K562 (cell line): Measurements from ENCODE around the gene TMCC1. TPM values are rescaled to one million over a fixed set of nuclear protein-coding genes. Genes with fewer than 3 reads are reported as not detected.

Source experiments
- ATAC-seq: fragments of 200-7000 bp; cut with Tn5 transposase; 3 replicates; pipeline ENCODE4 v1.9.1; 2020; ENCODE audit warnings: moderate library complexity
- BruUV-seq: library from RNA; stranded (reverse); fragments of 400-500 nt; replicated peaks from 2 replicates; lab custom pipeline; 2021; lab: Mats Ljungman, UMichigan
- CTCF ChIA-PET: fragments of 300-600 bp; formaldehyde crosslinking; extraction: SDS; loops from one replicate; lab custom pipeline; 2021; ENCODE audit warnings: low intra/inter-chr PET ratio; lab: Yijun Ruan, JAX
- POLR2A ChIA-PET: fragments of 300-600, 350-650 bp; sonication (Branson Sonifier 250); formaldehyde crosslinking; extraction: SDS; loops from one replicate; lab custom pipeline; 2021; ENCODE audit warnings: antibody characterized with exemption, inconsistent platforms; lab: Yijun Ruan, JAX
- DNase-seq, 4 experiments: peaks; one replicate each; pipeline versions ENCODE4 v3.0.0 to v3.0.0-alpha.2; 2011 to 2018; ENCODE audit warnings: low spot score in 3 of 4, mixed read lengths in 3 of 4; ENCODE audit errors: extremely low read depth in 1 of 4
- FAIRE-seq: peaks from 2 replicates; lab custom pipeline; 2011; peaks lifted over from hg19 to GRCh38; lab: Jason Lieb, UNC
- H2AFZ ChIP-seq: 2 replicates; pipeline ENCODE4 v1.6.0; 2011; ENCODE audit warnings: low read depth, low read length, control low read depth, inconsistent platforms
- H3K27ac ChIP-seq: fragments of 200-600 bp; 3 replicates; pipeline ENCODE4 v1.8.0; 2011; ENCODE audit warnings: low read depth, mild to moderate bottlenecking, control low read depth, inconsistent platforms, low read length, moderate library complexity, mixed read lengths; ENCODE audit errors: extremely low read depth
- H3K27me3 ChIP-seq, 2 experiments: fragments of 300-600 bp in 1 of 2; 2 replicates in 1 of 2; 3 replicates in 1 of 2; pipeline versions ENCODE4 v1.6.0 to v1.8.0; 2011; ENCODE audit warnings: inconsistent platforms in 2 of 2, low read length in 2 of 2, mild to moderate bottlenecking in 1 of 2, mixed read lengths in 1 of 2, moderate library complexity in 1 of 2; ENCODE audit not compliant: control insufficient read depth in 2 of 2, insufficient read depth in 2 of 2
- H3K36me3 ChIP-seq: fragments of 300-600 bp; 3 replicates; pipeline ENCODE4 v1.8.0; 2011; ENCODE audit warnings: mild to moderate bottlenecking, low read length, inconsistent platforms; ENCODE audit not compliant: control insufficient read depth, insufficient read depth
- H3K4me1 ChIP-seq, 2 experiments: fragments of 200-600 bp in 1 of 2; replicated peaks in 1 of 2; 2 replicates in 1 of 2; 3 replicates in 1 of 2; pipeline versions ENCODE4 v1.5.1 to v1.8.0; 2011; ENCODE audit warnings: inconsistent platforms in 2 of 2, low read length in 2 of 2, mild to moderate bottlenecking in 1 of 2, mixed read lengths in 1 of 2, moderate library complexity in 1 of 2; ENCODE audit not compliant: control insufficient read depth in 2 of 2, insufficient read depth in 2 of 2
- H3K4me2 ChIP-seq: 2 replicates; pipeline ENCODE4 v1.6.1; 2011; ENCODE audit warnings: low read length, control low read depth, inconsistent platforms, mixed read lengths; ENCODE audit not compliant: insufficient read depth
- H3K4me3 ChIP-seq: fragments of 200-600 bp; sonication (generic), shearing (Covaris generic); 2 replicates; pipeline ENCODE4 v1.5.1; 2016; ENCODE audit warnings: control low read depth, inconsistent platforms
- H3K79me2 ChIP-seq: fragments of 200-600 bp; 3 replicates; pipeline ENCODE4 v1.8.0; 2011; ENCODE audit warnings: low read length, inconsistent platforms; ENCODE audit not compliant: control insufficient read depth, insufficient read depth
- H3K9ac ChIP-seq, 2 experiments: 2 replicates each; pipeline versions ENCODE4 v1.6.0 to v1.6.1; 2011; ENCODE audit warnings: low read depth in 2 of 2, low read length in 2 of 2, control low read depth in 1 of 2, inconsistent platforms in 1 of 2, mild to moderate bottlenecking in 1 of 2, mixed read lengths in 1 of 2; ENCODE audit not compliant: insufficient read depth in 1 of 2
- H3K9me1 ChIP-seq: one replicate; pipeline ENCODE4 v1.6.0; 2011; ENCODE audit warnings: inconsistent platforms, mild to moderate bottlenecking, low read length, moderate library complexity; ENCODE audit not compliant: control insufficient read depth, insufficient read depth
- H3K9me3 ChIP-seq: replicated peaks from 2 replicates; pipeline ENCODE4 v1.5.1; 2011; ENCODE audit warnings: low read depth, low read length, inconsistent platforms; ENCODE audit not compliant: control insufficient read depth, insufficient read depth
- H4K20me1 ChIP-seq: replicated peaks from 2 replicates; pipeline ENCODE4 v1.6.1; 2011; ENCODE audit warnings: low read length, inconsistent platforms, mixed read lengths; ENCODE audit not compliant: control insufficient read depth, insufficient read depth
- CBX2 ChIP-seq: fragments of 200-600 bp; sonication (generic); IDR thresholded peaks from one replicate; pipeline ENCODE4 v1.6.1; 2012; ENCODE audit warnings: mild to moderate bottlenecking, low read length, inconsistent platforms; ENCODE audit not compliant: insufficient read depth, poor library complexity, severe bottlenecking
- CREM ChIP-seq: IDR thresholded peaks from 2 replicates; pipeline ENCODE4 v1.6.1; 2014; ENCODE audit warnings: antibody characterized with exemption, low read depth
- FOXO4 ChIP-seq: fragments of 450-650 bp; formaldehyde crosslinking; IDR thresholded peaks from 2 replicates; pipeline ENCODE4 v1.4.0; 2020; ENCODE audit warnings: mild to moderate bottlenecking, moderate library complexity
- KLF13 ChIP-seq: fragments of 450-650 bp; IDR thresholded peaks from 2 replicates; pipeline ENCODE4 v1.6.1; 2016; ENCODE audit warnings: missing genetic modification characterization, low read depth, mild to moderate bottlenecking, missing compliant biosample characterization, moderate library complexity, borderline replicate concordance
- ZBTB17 ChIP-seq: fragments of 450-650 bp; formaldehyde crosslinking; IDR thresholded peaks from 2 replicates; pipeline ENCODE4 v1.4.0; 2020; ENCODE audit warnings: mild to moderate bottlenecking
- ZBTB2 ChIP-seq: fragments of 450-650 bp; IDR thresholded peaks from 2 replicates; pipeline ENCODE4 v1.6.1; 2016; ENCODE audit warnings: antibody characterized with exemption
- ZBTB5 ChIP-seq: fragments of 450-650 bp; IDR thresholded peaks from 2 replicates; pipeline ENCODE4 v1.6.1; 2017; ENCODE audit warnings: antibody characterized with exemption
- ZFP36 ChIP-seq: fragments of 150-350 bp; IDR thresholded peaks from 2 replicates; pipeline ENCODE4 v1.6.1; 2018; ENCODE audit warnings: low read length, low read depth; ENCODE audit not compliant: partially characterized antibody
- WGBS: fragments of 100-300 bp; shearing (Covaris generic); methylation state at CpG from one replicate; pipeline ENCODE4 v1.1.6; 2016; ENCODE audit warnings: low coverage, mixed read lengths; ENCODE audit not compliant: insufficient coverage; ENCODE audit errors: missing lambda C conversion rate; 5-methylcytosine and 5-hydroxymethylcytosine counted together
- in situ Hi-C: fragments of 300-500 bp; cut with MboI; formaldehyde crosslinking; loops from 4 replicates; pipeline ENCODE4 v1.15.0; 2018; ENCODE audit warnings: inconsistent platforms, mixed read lengths
- intact Hi-C: fragments of 100-400 bp; cut with micrococcal nuclease; formaldehyde crosslinking; loops from 2 replicates; pipeline ENCODE4 v1.14.2; 2022
- polyA plus RNA-seq, 8 experiments: library from polyadenylated mRNA; depleted of rRNA in 4 of 8; stranded (reverse) in 5 of 8; unstranded in 3 of 8; fragments of >200 nt; fragmentation: Nextera tagmentation in 2 of 8; fragmentation: Illumina TruSeq in 1 of 8; extraction: Ambion mirVana in 2 of 8; extraction: Trizol in 1 of 8; gene quantifications; 2 replicates each; pipeline versions ENCODE4 v1.2.1 to v1.2.3, GENCODE V29; 2011 to 2014; ENCODE audit warnings: inconsistent platforms in 1 of 8, missing spikeins in 1 of 8
- total RNA-seq, 7 experiments: library from RNA; depleted of rRNA in 6 of 7; stranded (reverse); fragments of >200 nt in 6 of 7; fragmentation: Illumina TruSeq in 2 of 7; extraction: Trizol in 2 of 7; gene quantifications; 2 replicates each; pipeline versions ENCODE4 v1.2.1 to v1.2.3, GENCODE V29; 2011 to 2021; ENCODE audit warnings: low replicate concordance in 1 of 7
- TF ChIP-seq, protein P1 (sequence below): sonication (generic); formaldehyde crosslinking; IDR thresholded peaks from 2 replicates; pipeline ENCODE4 v1.8.1; 2023; ENCODE audit warnings: missing genetic modification reagents, mild to moderate bottlenecking, borderline replicate concordance

Gene TMCC1
- total and polyA plus RNA-seq, 9 of the 15 experiments (the other 6 are each of a cell fraction or from before 2014, with no cell fraction given), result 0.89 to 8.7 (median 4.0) TPM

GRCh38 chr3:129777806-129778205, 115.7 kb downstream of the TMCC1 start:
- FAIRE-seq (no peak), ATAC-seq (no peak), DNase-seq (no peak)
- no peaks in the 10 kb centered on the region for H3K27me3 ChIP-seq
- BruUV-seq, result no TSS peak
- no peak overlapping the region for H3K9ac ChIP-seq
- TF ChIP-seq FOXO4 (CRISPR knock-in tag) (no peak), CBX2 (no peak), ZFP36 (no peak), ZBTB2 (no peak), CREM (no peak), ZBTB17 (no peak), ZBTB5 (no peak), KLF13 (tag) (no peak)
- TF ChIP-seq, protein P1, sequence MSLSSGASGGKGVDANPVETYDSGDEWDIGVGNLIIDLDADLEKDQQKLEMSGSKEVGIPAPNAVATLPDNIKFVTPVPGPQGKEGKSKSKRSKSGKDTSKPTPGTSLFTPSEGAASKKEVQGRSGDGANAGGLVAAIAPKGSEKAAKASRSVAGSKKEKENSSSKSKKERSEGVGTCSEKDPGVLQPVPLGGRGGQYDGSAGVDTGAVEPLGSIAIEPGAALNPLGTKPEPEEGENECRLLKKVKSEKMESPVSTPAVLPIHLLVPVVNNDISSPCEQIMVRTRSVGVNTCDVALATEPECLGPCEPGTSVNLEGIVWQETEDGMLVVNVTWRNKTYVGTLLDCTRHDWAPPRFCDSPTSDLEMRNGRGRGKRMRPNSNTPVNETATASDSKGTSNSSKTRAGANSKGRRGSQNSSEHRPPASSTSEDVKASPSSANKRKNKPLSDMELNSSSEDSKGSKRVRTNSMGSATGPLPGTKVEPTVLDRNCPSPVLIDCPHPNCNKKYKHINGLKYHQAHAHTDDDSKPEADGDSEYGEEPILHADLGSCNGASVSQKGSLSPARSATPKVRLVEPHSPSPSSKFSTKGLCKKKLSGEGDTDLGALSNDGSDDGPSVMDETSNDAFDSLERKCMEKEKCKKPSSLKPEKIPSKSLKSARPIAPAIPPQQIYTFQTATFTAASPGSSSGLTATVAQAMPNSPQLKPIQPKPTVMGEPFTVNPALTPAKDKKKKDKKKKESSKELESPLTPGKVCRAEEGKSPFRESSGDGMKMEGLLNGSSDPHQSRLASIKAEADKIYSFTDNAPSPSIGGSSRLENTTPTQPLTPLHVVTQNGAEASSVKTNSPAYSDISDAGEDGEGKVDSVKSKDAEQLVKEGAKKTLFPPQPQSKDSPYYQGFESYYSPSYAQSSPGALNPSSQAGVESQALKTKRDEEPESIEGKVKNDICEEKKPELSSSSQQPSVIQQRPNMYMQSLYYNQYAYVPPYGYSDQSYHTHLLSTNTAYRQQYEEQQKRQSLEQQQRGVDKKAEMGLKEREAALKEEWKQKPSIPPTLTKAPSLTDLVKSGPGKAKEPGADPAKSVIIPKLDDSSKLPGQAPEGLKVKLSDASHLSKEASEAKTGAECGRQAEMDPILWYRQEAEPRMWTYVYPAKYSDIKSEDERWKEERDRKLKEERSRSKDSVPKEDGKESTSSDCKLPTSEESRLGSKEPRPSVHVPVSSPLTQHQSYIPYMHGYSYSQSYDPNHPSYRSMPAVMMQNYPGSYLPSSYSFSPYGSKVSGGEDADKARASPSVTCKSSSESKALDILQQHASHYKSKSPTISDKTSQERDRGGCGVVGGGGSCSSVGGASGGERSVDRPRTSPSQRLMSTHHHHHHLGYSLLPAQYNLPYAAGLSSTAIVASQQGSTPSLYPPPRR, result no peak
- POLR2A ChIA-PET, result no interaction called here
- no peaks in the 10 kb centered on the region; a peak in 1 of 5 replicates for H3K4me1 ChIP-seq
- CTCF ChIA-PET, result no interaction called here
- 26% methylated on average over 4 of the region's 4 CpGs for WGBS
- in situ Hi-C loops (no loop called here), intact Hi-C loops (no loop called here)
- H3K4me2 ChIP-seq, result no peak overlapping the region
- H4K20me1 ChIP-seq, result no peaks in the 10 kb centered on the region
- H3K79me2 ChIP-seq, result no peaks in the 10 kb centered on the region
- no peak overlapping the region for H3K27ac ChIP-seq
- H3K4me3 ChIP-seq, result no peak overlapping the region
- H3K9me3 ChIP-seq, result no peaks in the 10 kb centered on the region
- H3K36me3 ChIP-seq, result no peaks in the 10 kb centered on the region
- H2AFZ ChIP-seq, result no peak overlapping the region
- no peaks in the 10 kb centered on the region for H3K9me1 ChIP-seq
